Tongue (tissue), 2 donors: ENCODE data around the gene NOM1. TPM values are rescaled to one million over a fixed set of nuclear protein-coding genes. Genes with fewer than 3 reads are reported as not detected.

ENCODE experiments used
- DNase-seq: peaks from one replicate; pipeline ENCODE4 v3.0.0-alpha.2; 2015
- total RNA-seq: library from RNA; depleted of rRNA; stranded (reverse); fragments of >200 nt; gene quantifications from one replicate; pipeline ENCODE4 v1.2.3, GENCODE V29; 2014

Gene NOM1
- total RNA-seq, 1 donor from 2014 or later: 31.8 TPM

DNA sequence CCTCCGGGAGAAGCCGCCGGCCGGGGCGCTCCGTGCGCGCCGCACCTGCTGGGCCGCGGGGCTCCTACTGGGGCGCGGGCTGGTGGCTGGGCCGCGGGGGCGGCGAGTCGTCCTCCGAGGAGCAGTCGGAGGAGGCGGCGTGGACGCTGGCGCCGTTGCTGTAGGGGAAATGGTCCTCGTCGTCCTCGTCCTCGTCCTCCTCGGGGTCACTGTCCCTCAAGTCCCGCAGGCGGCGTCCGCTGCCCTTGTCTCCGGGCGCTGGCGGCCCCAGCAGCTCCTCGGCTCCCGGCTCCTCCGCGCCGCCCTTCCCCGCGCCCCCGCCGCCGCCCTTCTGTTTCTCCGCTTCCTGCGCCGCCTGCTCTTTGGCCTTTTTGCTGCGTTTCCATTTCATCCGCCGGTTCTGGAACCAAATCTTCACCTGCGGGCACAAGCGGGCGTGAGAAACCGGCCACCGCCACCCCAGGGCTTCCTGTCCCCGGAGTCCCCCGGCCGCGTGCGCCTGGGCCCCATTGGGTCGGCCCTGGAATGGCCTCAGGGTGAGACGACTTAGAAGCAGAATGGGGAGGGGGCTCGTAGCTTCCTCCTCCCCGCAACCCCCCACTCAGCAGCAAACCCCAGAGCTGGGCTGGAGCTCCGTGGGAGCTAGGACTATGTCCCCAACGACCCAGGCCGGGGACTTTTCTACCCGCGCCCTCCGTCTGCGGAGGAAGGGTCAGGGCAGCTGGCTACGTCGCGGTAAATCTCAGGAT is 56.1 kb downstream of the NOM1 start:
- no peak for DNase-seq

DNA sequence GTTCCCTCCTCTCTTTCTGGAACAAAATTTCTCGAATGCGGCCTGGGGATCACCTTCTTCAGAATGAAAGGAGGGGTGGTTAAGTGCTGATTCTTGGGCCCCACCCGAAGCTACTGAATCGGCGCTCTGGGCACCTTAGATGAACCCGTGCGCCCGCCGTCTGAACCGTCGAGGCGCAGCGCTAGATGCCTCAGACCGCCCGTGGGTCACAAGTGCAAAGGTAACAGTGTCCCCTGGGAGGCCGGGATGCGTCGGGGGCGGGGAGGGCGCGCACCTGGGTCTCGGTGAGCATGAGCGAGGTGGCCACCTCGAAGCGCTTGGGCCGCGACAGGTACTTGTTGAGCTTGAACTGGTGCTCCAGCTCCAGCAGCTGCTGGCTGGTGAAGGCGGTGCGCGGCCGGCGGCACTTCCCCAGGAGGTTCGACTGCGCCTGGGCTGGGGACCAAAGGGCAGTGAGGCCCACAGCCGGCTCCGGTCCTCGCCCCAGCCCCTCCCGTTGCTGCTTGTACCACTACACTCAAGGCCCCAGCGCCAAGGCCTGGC is 56.8 kb downstream of the NOM1 start:
- DNase-seq: no peak

DNA sequence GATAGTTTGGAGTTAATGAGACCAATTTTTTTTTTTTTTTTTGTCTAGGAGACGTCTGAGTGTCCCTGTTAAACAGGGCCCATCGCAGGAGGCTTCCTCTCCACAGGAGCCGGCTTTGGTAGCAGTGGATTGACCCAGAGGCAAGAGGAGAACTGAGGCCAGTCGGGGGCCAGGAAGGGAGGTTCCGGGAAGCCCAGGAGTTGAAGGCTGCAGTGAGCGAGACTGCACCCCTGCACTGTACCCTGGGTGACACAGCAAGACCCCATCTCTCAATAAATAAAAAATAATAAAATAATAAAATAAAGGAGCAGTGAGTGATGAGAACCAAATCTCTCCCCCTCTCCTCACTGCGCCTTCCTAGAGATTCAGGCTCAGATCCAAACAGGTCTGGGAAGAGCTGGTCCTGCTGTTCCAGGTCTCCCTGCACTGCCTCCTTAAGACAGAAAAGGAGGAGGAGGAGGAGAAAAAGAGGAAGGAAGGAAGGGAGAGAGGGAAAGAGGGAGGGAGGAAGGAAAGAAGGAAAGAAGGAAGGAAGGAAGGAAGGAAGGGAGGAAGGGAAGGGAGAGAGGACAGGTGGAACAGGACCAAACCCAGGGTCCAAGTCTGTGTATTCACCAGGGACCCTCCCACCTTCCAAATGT is 57.4 kb downstream of the NOM1 start:
- DNase-seq: no peak

DNA sequence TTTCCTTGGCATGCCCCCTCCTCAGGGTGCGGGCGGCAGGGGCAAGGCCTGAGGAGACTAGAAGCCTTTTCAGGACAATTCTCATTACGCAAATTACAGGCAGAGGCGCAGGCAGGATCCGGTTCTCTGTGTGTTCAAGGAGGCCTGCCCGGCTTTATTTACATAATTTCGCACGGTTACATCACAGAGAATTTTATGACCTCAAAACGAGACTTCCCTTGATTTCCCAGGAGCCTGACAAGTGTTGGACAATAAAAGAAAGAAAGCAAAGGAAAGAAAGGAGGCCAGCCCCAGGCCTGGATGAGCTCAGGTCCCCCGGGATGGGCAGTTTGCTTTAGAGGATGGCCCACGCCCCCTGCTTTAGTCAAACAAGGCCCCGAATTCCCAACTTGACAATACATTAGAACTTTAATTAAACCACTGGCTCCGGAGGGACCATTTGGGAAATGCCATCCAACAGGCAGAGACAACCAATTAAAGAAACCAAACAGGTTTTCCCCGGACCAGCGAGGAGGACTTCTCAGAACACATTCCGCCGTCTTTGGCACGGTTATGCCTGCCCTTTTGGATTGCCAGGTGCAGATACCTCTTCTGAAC is 58.1 kb downstream of the NOM1 start:
- DNase-seq: no peak

DNA sequence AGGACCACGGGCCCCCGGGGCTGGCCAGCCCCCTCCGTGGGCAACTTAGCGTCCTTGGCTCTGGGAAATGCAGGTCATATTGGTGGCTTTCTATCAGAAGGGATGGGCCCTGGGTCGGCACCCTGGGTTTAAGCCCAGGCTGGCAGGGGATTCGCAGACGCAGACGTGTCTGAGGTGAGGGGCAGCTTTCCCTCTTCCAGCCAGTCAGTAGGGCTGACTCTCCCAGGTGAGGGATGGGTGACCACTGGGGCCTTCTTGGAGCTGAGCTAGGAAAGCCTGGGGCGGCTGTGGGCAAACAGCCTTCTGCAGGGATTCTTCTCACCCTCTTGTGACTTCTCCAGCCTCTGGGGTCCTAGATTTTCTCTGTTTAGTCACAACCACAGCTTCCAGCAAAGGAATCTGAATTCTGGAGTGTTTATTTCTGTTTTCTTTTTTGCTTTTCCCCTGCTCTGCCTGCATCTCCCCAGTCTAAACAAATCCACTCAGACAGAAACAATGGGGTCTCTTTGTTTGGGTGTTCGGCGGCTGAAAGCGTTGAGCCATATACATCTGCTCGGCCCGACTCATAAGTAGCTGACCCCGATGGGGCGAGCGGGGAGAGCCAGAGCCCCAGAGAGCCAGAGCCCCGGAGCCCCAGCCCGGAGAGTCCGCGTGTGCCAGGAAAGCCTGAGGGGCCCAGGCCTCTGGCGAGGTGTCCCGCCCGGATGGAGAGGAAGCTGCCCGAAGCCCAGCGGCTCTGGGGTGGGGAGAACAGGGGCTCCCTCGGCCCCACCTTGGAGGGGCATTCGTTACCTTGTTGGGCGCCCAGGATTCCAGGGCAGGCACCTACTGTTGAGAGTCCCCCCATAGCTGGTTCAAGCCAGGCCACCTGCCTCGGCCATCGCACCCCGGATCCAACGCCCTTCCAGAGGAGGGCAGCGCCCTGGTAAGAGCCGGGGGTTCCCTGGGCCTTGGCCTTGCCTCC is 59.0 kb downstream of the NOM1 start:
- no peak for DNase-seq

DNA sequence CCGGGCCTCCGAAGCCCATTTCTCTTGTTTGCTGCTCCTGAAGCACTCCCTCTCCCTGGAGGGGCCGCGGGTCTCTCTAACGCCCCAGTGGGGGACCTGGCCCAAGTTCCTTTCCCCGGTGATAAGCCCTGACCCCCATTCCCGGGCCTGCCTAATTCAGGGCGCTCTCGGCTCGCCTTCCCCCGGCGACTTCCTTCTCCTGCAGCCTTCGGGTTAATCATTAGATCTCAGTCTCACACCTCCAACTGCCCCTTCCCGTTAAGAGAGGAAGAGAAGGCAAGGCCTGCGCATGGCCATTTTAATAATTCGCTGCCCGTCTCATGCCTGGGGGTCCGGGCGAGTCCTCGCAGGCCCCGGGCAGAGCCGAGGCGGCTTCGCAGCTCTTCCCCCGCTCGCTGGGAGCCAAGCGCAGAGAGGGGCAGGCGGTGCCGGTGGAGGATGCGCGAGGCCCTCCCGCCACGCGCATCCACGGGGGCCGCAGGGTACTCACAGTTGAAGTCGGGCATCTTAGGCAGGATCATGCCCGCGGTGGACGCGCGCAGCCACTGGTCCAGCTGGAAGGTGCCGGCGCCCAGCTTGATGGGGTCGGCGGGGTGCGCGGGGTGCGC is 59.8 kb downstream of the NOM1 start:
- no peak for DNase-seq

DNA sequence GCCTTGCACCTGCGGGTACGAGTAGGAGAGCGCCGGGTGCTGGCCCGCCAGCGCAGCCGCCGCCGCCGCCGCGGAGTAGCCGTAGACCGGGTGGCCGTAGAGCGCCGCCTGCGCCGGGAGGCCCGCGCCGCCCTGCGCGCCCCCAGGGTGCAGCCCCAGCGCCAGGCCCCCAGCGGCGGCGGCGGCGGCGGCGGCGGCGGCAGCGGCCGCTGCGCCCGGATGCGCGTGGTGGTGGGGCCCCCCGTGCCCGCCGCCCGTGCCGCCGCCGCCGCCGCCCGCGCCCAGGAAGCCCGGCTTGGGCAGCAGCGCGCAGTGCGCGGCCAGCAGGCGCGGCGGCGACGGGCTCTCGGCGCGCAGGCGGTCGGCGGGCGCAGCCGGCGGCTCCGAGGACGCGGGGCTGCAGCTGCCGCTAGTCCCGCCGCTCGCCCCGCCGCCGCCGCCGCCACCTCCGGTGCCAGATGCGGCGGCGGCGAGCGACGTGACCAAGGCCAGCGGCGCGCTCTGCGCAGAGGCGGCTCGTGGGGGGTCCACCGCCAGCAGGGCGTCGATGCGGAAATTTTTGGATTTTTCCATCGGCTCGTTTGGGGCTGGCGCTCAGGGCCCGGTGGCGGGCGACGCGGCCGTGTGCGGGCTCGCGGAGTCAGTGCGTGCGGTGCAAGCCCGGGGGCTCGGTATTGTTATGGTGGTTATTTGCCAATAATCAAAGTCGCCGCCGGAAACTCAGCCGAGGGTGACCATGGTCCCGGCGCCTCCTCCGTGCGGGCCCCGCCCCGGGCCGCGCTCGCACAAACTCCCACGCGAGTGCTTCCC is 60.5 kb downstream of the NOM1 start:
- no peak for DNase-seq

DNA sequence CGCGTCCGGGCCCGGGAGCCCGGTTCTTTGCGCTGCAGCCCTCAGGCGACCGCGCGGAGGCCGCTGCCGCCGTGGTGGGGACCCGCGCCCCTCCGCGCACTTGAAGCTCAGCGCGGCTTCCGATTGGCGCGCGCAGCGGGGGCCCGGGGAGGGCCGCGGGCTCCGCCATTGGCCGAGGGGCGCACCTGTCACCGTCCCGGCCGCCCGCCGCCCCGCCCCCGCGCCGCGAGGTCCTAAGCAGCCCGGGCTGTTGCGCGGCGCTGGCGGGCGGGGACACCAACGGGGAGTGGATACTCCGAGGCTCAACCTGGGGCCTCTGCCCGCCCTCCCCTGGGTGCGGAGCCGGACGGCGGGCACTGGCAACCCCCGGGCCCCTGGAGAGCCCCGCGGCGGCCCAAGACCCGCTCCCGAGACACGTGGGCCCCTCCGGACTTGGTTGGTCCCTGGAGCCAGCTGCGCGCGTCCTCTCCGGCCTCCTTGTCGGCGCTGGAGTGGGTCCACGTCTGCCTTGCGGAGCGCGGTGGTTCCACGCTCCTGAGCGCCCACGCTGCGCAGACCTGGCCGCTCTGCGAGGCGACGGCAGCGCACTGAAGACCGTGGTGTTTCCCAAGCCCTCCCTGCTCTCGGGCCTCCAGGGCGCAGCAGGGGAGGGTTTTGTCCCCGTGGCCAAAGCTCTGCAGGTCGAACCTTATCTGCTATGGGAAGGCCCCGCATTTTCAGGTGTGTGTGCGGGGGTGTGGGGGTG is 61.2 kb downstream of the NOM1 start, which contains the start of gene MNX1:
Gene MNX1, minus strand, starts transcription at position 76 of the 745 bp plus-strand sequence. CDS start 313 bp downstream, outside the sequence.
- peak; percentile 83 for DNase-seq

DNA sequence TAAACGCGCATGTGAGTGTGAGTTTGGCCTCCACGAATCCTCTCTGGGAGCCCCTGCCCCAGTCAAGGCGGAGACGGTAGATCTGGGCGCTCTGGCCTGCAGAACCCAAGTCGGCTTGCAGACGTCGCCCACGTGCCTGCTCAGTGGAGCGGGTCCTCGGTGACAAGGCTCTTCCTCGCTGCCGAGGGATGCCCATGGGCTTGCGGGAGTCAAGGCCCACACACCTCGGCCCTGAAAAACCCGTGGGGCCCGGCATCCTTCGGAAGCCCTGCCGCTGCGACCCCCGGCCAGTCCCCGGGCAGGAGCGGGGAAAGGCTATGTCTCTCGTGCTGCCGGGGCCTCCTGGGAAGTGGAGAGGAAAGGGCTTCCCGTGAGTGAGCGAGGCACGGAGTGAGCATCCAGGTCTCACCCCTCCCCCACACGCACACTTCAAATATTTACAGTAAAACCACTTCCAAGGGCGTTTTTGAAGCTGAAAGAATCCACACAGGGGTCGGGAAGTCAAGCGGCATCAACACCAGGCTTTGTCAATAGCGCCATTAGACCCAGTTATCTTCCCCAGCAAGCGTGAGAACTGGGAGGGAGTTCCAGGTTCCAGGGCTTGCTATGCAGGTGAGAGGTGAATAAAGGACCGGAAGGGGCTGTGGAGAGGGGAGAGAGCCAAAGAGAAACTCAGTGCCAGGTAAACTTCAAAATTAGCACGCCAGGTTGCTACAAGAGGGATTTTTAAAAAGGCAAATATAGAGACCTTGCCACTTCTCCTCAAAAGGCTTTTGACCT is 62.0 kb downstream of the NOM1 start:
- DNase-seq: no peak

DNA sequence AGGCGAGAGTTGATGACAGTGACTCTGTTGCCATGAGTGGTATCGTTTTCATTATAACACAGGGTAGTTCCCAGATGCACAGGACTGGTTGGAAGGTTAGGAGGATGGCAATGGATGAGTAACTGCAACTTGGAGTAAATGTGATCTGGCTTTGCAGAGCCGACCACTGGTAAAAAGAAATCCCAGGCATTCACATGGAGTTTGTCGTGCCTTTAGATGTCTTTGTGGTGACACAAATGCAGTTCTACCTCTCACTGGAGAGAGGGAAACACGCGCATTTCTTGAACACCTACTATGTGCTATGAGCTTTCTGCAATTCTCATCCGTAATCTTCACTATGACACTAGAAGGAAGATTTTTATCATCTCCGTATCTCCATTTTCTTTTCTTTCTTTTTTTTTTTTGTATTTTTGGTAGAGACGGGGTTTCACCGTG is 62.6 kb downstream of the NOM1 start:
- no peak for DNase-seq

DNA sequence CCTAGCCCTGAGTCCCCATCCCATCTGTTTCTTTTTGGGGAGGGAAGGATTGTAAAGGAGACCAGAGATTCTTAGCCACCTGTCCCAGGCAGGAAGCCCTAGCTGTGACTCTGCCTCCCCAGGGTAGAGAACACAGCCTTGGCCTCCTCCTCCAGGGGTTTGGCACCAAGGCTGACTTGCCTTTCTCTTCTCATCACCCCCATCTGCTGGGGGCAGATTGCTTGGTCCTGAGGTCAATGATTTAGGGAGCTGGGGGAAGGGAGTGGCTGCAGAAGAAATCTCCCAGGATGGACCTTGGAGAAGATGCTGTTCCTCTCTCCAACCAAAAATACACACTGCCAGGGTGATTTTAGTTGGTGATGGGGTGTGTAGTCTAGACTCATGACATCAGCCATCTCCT is 63.6 kb downstream of the NOM1 start:
- no peak for DNase-seq

DNA sequence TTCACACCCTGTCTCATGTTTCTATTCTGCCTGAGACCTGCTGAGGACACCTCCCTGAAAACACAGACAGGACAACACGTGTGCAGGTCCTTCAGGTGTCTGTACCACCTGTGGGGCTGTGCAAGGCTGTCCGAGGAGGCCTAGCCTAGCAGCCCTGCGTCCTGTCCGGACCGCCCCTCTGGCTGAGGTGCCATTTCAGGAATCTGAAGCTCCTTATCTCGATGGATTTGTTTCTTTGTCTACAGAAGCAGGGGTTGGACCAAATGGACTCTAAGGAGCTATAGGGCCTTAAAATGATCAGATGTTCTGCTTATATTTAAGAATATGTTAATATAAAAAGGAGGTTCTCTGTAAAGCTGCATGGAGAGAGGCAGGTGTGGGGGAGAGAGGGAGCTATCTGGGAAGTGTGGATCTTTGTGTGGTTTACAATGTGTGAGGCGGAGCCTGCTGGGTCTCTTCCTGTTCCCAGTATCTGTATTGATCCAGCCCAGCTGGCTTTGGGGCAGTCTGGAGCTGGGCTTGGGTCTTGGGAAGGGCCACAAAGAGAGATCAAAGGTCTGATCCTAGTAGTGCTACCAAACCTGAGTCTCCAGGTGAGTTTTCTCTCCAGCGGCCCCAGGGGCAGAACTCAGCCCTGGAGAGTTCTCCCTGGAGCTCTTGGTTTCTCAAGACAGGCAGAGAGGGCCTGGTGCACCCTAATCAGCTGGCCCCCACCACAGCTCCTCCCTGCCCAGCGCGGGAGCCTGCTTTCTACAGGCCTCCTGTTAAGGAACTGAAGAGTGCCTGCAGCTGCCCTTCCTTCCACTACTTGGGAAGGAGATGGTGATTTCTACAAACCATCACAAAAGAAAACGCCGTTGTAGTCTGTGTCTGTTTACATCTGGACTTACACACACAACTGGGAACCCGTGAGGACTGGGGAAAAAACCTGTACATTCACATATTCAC is 64.4 kb downstream of the NOM1 start:
- no peak for DNase-seq

DNA sequence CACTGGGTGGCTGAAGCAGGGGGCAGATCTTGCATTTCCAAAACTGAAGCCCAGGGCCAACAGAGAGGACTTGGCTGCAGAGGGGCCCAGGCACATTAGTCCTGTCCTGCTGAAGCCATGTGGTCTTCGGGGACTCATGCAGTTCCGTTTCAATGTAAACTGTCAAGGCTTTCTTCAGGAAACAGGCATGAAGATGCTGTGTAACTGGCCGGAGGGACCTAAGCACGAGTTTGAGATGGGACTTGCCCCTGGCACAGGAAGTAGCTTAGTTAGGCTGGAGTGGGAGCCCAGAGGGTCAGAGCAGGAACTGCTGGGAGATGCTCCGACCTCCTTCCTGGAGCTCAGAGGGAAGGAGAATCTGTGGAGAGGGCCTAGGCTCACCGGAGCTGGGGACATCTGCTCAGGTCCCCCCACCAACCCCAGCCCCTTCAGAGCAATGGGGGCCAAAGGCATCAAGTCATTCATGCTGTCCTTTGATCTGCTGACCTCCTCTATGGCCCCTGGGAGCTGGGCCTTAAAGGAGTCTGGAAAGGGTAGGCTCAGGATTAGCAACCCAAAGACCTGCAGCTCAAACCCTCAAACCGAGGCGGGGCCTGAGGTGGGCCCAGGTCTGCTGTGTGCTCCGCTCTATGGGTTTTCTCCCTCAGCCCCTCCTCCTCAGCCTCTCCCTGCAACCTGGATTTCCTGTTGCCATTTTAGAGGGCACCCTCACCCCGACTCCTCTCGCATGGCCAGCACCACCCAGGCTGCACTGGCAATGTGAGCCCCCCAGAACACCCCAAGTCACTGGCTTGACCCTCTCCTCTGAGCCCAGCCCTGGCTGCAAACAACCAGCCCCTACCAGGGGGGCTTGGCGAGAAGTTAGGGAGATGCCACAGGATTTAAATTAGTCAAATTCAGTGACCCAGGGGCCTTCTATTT is 65.4 kb downstream of the NOM1 start:
- no peak for DNase-seq

DNA sequence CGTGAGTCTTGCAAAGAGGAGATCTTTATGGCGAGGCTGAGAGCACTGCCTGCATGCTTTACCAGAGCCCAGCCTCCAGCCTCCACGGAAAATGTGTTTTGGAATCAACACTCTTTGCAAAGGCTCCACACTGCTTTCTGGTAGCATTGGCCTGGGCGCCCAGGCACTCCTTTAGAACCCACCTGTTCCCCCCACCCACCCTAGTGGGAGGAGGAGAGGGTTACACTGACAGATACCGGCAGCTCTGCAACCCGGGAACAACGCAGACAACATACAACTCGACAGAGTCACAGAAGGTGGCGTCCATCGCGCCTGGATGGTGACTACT is 66.5 kb downstream of the NOM1 start:
- DNase-seq: no peak

DNA sequence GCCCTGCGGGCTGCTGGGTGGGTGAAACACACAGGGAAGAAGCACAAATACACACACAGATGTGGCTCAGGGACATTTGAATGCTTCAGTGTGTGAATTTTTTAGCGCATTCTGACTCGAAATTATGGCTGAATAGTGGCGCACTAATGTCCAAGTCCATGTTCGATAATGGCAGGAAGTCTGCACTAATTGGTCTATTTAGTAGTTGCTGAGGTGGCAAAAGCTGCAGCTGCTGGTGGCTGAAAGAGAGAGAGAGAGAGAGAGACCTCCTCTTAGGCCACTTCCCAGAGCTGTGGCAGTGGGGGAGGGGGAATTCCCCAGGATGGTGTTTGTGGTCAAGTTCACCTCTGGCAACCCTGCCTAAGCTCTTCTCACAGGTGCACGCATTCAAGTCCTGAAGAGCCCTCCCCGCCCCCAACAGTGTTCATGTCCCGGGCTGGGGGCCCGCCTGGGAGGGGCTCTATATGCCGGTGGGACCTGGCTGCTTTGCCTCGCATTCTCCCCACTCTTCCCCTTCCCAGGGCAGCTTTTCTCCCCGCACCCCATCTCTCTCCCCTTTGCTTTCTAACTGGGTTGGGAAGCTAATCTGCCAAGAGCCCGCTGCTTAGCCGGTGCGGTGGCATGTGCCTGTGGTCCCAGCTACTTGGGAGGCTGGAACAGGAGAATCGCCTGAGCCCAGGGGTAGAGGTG is 67.0 kb downstream of the NOM1 start:
- no peak for DNase-seq

DNA sequence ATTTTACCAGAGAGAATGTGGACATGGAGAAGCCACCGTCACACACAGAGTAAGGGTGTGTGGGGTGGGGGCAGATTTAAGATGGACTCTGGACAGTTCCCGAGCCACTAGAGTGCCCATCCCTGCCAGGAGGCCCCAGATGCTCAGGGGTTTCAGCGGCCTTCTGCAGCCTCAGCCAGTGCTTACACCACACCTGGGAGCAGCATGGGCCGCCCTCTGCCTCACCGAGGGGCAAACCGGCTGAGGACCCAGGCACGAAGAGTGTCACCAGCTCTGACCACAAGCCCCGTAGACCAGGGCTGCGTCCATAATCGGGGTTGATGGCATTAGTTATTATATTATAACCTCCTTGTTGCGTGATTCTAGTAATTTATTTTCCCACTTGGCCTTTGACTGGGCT is 67.6 kb downstream of the NOM1 start:
- DNase-seq: no peak
